PC-9 (cell line): ENCODE data around the gene EXOC4.

Source experiments
- EZH2 ChIP-seq: fragments of 200-600 bp; sonication (generic); IDR thresholded peaks from 2 replicates; pipeline ENCODE4 v1.8.0; 2017; ENCODE audit warnings: antibody characterized with exemption, low read depth
- TF ChIP-seq, protein P1 (sequence below): fragments of 200-600 bp; sonication (generic); conservative IDR thresholded peaks from 2 replicates; pipeline ENCODE4 v1.6.1; 2017; ENCODE audit warnings: mixed run types, antibody characterized with exemption, mild to moderate bottlenecking, moderate library complexity

DNA sequence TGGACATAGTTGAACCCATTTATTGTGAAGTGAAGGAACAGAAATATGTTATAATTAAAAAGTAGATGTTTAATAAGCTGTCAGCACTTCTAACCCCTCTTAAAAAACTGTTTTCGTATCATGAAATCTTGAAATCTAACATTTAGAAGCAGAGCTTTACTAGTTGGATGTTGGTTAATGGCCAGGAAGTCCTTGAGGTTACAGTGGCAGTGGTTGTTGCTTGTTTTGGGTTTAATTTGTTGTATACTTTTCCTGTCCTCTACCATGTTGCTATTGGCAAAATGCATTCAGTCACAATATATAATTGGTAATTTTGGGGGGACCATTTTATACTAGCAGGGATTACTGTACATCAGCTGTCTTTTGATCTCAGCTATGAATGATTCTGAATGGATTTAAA is 60.7 kb downstream of the EXOC4 start:
- TF ChIP-seq, protein P1, sequence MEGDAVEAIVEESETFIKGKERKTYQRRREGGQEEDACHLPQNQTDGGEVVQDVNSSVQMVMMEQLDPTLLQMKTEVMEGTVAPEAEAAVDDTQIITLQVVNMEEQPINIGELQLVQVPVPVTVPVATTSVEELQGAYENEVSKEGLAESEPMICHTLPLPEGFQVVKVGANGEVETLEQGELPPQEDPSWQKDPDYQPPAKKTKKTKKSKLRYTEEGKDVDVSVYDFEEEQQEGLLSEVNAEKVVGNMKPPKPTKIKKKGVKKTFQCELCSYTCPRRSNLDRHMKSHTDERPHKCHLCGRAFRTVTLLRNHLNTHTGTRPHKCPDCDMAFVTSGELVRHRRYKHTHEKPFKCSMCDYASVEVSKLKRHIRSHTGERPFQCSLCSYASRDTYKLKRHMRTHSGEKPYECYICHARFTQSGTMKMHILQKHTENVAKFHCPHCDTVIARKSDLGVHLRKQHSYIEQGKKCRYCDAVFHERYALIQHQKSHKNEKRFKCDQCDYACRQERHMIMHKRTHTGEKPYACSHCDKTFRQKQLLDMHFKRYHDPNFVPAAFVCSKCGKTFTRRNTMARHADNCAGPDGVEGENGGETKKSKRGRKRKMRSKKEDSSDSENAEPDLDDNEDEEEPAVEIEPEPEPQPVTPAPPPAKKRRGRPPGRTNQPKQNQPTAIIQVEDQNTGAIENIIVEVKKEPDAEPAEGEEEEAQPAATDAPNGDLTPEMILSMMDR = no peak
- no peak for TF ChIP-seq EZH2
